ENCODE results near the gene HOXB7.

Gene HOXB7

DNA sequence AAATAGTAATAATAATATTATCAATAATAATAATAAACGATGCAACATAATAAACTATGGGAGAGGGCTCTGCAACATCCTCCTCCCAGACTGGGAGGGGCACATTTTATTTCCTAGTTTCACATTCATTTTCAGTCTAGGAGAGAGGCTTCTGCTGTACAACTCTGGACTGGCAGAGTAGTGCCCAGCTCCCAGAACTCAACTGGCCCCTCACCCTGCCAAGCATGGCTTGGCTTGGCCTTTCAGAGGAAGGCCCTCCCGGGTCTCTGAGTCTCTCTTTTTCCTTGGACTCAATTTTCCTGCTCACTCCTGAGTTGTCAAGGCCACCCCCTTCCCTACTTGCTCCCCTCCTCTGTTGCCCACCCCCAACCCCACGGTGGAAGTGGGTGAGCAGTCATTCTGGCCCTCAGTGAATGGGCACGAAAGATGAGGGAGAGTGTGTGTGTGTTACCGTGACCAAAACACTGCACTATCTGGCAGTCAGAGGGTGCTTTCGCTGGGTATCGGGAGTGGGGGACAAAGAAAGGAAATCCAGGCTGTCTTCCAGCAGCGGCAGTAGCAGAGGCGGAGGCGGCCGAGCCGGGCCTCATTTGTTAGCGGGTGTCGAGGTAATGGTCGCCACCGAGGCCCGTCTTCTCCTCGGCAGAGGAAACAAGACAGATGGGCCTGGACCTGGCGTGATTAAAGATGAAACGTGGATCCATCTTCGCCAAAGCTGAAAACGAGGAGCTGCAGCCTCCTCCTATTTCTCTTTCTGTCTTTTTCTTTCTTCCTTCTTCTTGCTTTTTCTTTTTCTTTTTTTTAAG, 34.9 kb downstream of the HOXB7 start:
- no peaks in the 10 kb centered on the region for H3K9me3 Mint-ChIP-seq
- no peak overlapping the region for H3K27ac Mint-ChIP-seq
- H3K4me3 Mint-ChIP-seq = no peak overlapping the region

DNA sequence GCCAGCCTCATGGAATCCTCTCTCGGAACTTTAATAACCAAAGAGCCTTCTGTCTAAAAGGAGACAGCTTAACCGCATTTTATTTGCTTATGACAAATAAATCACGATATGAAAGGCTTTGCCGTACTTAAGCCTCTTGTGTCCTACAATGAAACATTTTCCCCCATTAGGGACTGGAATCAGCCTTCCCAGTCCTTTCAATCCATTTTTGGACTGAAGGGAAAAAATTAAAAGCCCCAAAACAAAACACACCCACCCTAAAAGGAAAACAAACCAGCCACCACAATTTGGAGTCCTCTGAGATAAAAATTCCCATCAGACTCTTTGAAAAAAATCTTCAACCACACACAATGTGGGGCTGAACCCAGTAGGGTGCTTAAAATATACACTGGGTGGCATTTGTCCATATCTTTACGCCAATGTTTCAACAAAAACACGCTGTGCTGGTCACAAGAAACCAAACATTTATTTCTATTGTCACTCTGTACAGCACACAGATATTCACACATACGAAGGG, 35.7 kb downstream of the HOXB7 start:
- Mint-ChIP-seq H3K27me3 (peaks cover 36% of the 10 kb centered on the region), H3K9me3 (no peaks in the 10 kb centered on the region), H3K36me3 (no peaks in the 10 kb centered on the region), H3K27ac (no peak overlapping the region), H3K4me1 (peaks cover 15% of the 10 kb centered on the region), H3K4me3 (no peak overlapping the region)
- no peak for ATAC-seq

More for the DNA sequence above, 34.9 kb downstream of the HOXB7 start:
- Mint-ChIP-seq H3K4me1 (peaks cover 15% of the 10 kb centered on the region), H3K27me3 (peaks cover 43% of the 10 kb centered on the region), H3K36me3 (no peaks in the 10 kb centered on the region)
- ATAC-seq = no peak

- peaks cover 15% of the 10 kb centered on the region for H3K4me1 Mint-ChIP-seq
- peaks cover 30% of the 10 kb centered on the region for H3K27me3 Mint-ChIP-seq
- no peaks in the 10 kb centered on the region for H3K9me3 Mint-ChIP-seq
- no peak overlapping the region for H3K4me3 Mint-ChIP-seq
- ATAC-seq = no peak
- no peaks in the 10 kb centered on the region for H3K36me3 Mint-ChIP-seq
- H3K27ac Mint-ChIP-seq = no peak overlapping the region
Observed at GRCh38 chr17:48574505-48575065, 36.2 kb downstream of the HOXB7 start.

- Mint-ChIP-seq H3K4me3 (no peak overlapping the region), H3K36me3 (no peaks in the 10 kb centered on the region), H3K27ac (no peak overlapping the region), H3K27me3 (peaks cover 16% of the 10 kb centered on the region), H3K9me3 (no peaks in the 10 kb centered on the region), H3K4me1 (peaks cover 6% of the 10 kb centered on the region)
- ATAC-seq = no peak
Observed at GRCh38 chr17:48571826-48572417, 38.9 kb downstream of the HOXB7 start.

GRCh38 chr17:48571024-48571818, 39.6 kb downstream of the HOXB7 start:
- H3K36me3 Mint-ChIP-seq = no peaks in the 10 kb centered on the region
- no peak overlapping the region for H3K4me3 Mint-ChIP-seq
- ATAC-seq = no peak
- H3K27ac Mint-ChIP-seq = no peak overlapping the region
- no peaks in the 10 kb centered on the region for H3K9me3 Mint-ChIP-seq
- H3K4me1 Mint-ChIP-seq = peaks cover 6% of the 10 kb centered on the region
- H3K27me3 Mint-ChIP-seq = peaks cover 15% of the 10 kb centered on the region

DNA sequence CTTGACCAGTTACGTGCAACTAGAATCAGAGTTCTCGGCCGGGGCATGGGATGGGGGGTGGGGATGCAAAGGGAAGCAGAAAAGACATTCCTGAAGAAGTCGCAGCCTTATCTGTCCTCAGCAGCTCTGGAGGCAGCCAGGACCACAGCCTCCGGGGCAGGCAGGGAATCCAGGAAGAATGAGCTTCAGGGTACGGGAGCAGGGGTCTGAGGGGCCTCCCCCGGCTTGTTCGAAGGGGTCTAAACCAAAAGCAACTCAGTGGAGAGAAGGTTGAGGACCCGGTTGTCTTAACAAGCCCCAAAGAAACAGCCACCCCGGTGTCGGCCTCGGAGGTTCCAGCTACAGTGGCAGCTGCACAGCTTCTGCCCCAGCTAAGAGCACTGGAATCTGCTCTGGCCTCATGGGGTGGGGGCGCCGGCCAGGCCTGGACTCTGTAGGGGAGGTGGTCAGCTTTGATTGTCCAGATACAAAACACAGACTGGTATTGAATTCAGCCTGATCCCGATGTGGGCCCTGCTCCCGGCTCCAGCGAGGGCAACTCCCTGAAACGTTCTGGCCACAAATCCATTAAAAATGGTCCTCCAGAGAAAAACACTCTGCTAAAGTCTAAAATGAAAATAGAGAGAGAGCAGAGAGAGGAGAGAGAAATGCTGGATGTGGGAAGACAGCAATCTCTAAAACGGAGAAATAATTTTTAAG, 40.3 kb downstream of the HOXB7 start:
- Mint-ChIP-seq H3K9me3 (no peaks in the 10 kb centered on the region), H3K27ac (no peak overlapping the region), H3K4me1 (no peaks in the 10 kb centered on the region), H3K36me3 (no peaks in the 10 kb centered on the region), H3K27me3 (peaks cover 9% of the 10 kb centered on the region), H3K4me3 (no peak overlapping the region)
- ATAC-seq = no peak

GRCh38 chr17:48569674-48570324, 41.0 kb downstream of the HOXB7 start:
- no peak for ATAC-seq

GRCh38 chr17:48569240-48569582, 41.6 kb downstream of the HOXB7 start:
- Mint-ChIP-seq H3K27me3 (peaks cover 2% of the 10 kb centered on the region), H3K4me3 (no peak overlapping the region), H3K9me3 (no peaks in the 10 kb centered on the region), H3K4me1 (no peaks in the 10 kb centered on the region), H3K36me3 (no peaks in the 10 kb centered on the region), H3K27ac (no peak overlapping the region)
- no peak for ATAC-seq

More at GRCh38 chr17:48569674-48570324, 41.0 kb downstream of the HOXB7 start:
- Mint-ChIP-seq H3K9me3 (no peaks in the 10 kb centered on the region), H3K36me3 (no peaks in the 10 kb centered on the region), H3K4me1 (no peaks in the 10 kb centered on the region), H3K27me3 (peaks cover 8% of the 10 kb centered on the region), H3K27ac (no peak overlapping the region), H3K4me3 (no peak overlapping the region)

GRCh38 chr17:48568499-48569239, 42.1 kb downstream of the HOXB7 start:
- ATAC-seq = no peak
- H3K27ac Mint-ChIP-seq = no peak overlapping the region
- no peaks in the 10 kb centered on the region for H3K4me1 Mint-ChIP-seq
- peaks cover 4% of the 10 kb centered on the region for H3K27me3 Mint-ChIP-seq
- no peaks in the 10 kb centered on the region for H3K9me3 Mint-ChIP-seq
- no peaks in the 10 kb centered on the region for H3K36me3 Mint-ChIP-seq
- no peak overlapping the region for H3K4me3 Mint-ChIP-seq

DNA sequence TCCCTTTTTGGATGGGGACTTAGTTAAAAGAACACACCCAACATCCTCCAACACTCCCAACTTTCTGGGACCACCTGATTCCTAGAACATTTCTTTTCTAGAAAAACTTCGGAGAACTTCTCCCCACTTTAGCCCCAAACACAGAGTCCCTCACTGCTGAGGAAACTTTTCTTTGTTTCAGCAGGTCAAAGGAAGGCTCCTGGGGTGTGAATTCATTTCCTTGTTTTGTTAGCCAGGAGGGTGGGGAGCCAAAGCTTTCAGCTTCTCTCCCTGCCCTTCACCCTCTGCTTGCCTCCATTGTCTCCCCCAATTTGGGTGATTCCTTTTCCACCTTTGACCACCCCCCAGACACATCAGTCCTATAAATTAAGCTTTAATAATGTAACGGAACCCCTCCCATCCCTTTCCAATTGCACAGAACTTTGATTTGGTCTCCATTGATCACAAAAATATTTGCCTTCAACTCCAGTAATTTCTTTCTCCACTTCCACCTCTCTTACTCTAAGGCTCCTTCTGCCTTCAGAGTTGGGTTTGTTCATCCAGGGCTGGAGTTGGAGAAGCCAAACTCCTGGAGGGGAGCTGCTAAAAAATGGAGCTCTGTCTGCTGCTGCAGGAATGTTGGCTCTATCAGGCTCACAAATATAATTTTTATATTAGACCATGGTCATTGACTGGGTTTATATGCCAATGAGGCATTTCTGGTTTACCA, 43.0 kb downstream of the HOXB7 start:
- H3K36me3 Mint-ChIP-seq = no peaks in the 10 kb centered on the region
- no peak overlapping the region for H3K4me3 Mint-ChIP-seq
- H3K4me1 Mint-ChIP-seq = no peaks in the 10 kb centered on the region
- no peak for ATAC-seq
- peaks cover 9% of the 10 kb centered on the region for H3K27me3 Mint-ChIP-seq
- no peaks in the 10 kb centered on the region for H3K9me3 Mint-ChIP-seq
- H3K27ac Mint-ChIP-seq = no peak overlapping the region

DNA sequence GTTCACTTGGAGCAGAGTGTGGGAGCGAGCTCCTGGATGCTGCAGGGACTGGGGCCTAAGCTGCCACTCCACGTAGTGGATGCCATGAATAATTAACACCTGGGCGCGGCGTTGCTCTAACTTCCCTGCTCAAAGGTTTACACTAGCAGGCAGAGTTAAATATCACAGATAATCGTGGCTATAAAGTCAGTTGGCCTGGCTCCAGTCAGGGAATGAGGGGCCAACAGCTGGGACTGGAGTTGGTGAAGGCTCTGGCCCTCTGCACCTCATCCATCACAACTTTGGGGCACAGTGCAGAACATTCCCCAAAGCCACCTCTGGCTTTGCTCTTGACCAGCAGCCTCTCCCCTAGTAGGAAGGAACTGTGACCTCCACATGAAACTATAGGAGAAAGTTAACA, 43.6 kb downstream of the HOXB7 start:
- no peaks in the 10 kb centered on the region for H3K9me3 Mint-ChIP-seq
- no peaks in the 10 kb centered on the region for H3K36me3 Mint-ChIP-seq
- ATAC-seq = no peak
- no peaks in the 10 kb centered on the region for H3K4me1 Mint-ChIP-seq
- no peak overlapping the region for H3K27ac Mint-ChIP-seq
- no peak overlapping the region for H3K4me3 Mint-ChIP-seq
- H3K27me3 Mint-ChIP-seq = peaks cover 9% of the 10 kb centered on the region

DNA sequence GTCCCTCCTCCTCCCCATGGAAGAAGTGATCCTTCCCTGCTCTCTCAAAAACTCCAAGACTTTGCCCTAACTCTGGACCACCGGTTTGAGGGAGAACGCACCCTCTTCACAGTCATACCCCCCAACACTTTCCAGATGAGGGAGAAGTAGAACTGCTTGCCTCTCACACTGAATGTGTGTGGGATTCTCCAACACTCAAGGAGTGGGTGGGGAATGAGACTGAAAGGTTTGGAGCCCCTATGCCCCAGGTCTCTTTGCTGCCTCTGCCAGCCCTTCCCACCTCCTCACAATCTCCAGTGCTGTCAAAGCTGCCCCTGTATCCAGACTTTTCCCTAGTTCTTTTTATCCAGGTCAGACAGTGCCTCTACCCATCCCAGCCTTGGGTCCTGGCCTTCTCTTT, 44.1 kb downstream of the HOXB7 start:
- Mint-ChIP-seq H3K27me3 (peaks cover 9% of the 10 kb centered on the region), H3K27ac (no peak overlapping the region), H3K4me3 (no peak overlapping the region), H3K9me3 (no peaks in the 10 kb centered on the region), H3K4me1 (no peaks in the 10 kb centered on the region), H3K36me3 (no peaks in the 10 kb centered on the region)
- no peak for ATAC-seq

DNA sequence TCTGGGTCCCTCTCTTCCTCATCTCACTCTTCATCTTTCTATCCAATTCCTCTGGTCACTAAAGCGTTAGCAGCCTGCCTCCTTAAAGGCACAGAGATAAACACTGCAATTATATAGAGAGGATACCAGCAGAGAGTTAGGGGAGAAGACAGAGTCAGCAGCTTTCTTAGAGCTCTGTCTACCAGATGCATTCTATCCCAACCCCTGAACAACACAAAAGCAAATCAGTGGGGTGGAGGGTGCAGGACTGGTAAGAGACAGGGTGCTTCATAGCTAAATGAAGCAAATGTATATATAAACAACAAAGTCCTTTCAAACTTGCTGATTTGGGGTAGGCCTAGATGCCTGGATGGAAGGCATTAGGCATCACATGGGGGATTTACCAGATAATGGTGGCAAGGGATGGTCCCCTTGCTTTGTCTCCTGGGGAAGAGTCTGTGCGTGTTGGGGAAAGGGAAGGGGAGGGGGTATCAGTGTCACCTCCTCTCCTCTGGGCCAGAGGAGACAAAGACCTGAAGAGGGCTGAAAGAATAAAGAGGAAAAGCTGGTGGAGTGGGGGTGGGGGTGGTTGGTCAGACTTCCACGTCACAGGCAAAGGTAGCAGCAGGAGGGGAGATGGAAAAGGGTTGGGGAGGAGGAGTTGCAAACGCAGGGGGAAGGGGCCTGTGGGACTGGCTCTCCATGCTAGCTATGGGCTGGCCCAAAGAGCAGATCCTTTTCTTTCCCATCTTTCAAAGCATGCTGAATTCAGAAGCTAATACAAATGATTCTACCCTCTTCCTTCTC, 44.7 kb downstream of the HOXB7 start:
- Mint-ChIP-seq H3K4me3 (no peak overlapping the region), H3K27me3 (peaks cover 9% of the 10 kb centered on the region), H3K9me3 (no peaks in the 10 kb centered on the region), H3K27ac (no peak overlapping the region), H3K36me3 (no peaks in the 10 kb centered on the region), H3K4me1 (no peaks in the 10 kb centered on the region)
- ATAC-seq = no peak

Measured in stimulated activated memory B cell treated with anti-CD40 and anti-IgM and Interleukin-4, amounts not matched to agents 10 μg/mL and 1 μg/mL and 100 μg/mL, for 72 hours (primary cell).